NB4 (cell line): Measurements from ENCODE around the gene NFS1.
A peak's percentile ranks its signal among the peaks of the same experiment; 100 is the strongest.

Source experiments
- DNase-seq: peaks from one replicate; pipeline ENCODE4 v3.0.0; 2010; ENCODE audit warnings: low read depth
- H3K4me3 ChIP-seq: one replicate; pipeline ENCODE4 v1.5.1; 2011; ENCODE audit warnings: mild to moderate bottlenecking, low read depth, low read length, moderate library complexity
- MYC ChIP-seq: IDR thresholded peaks from 2 replicates; pipeline ENCODE4 v1.6.1; 2011; ENCODE audit warnings: low read depth, low read length
- POLR2A ChIP-seq: IDR thresholded peaks from 2 replicates; pipeline ENCODE4 v1.6.1; 2011; ENCODE audit warnings: mild to moderate bottlenecking; ENCODE audit not compliant: insufficient read length; ENCODE audit errors: extremely low read depth
- TF ChIP-seq, protein P1 (sequence below): IDR thresholded peaks from 2 replicates; pipeline ENCODE4 v1.6.1; 2011; ENCODE audit warnings: low read depth, low read length
- TF ChIP-seq, protein P2 (sequence below): IDR thresholded peaks from one replicate; pipeline ENCODE4 v1.5.1; 2012; ENCODE audit warnings: low read depth, low read length

The NFS1 gene

DNA sequence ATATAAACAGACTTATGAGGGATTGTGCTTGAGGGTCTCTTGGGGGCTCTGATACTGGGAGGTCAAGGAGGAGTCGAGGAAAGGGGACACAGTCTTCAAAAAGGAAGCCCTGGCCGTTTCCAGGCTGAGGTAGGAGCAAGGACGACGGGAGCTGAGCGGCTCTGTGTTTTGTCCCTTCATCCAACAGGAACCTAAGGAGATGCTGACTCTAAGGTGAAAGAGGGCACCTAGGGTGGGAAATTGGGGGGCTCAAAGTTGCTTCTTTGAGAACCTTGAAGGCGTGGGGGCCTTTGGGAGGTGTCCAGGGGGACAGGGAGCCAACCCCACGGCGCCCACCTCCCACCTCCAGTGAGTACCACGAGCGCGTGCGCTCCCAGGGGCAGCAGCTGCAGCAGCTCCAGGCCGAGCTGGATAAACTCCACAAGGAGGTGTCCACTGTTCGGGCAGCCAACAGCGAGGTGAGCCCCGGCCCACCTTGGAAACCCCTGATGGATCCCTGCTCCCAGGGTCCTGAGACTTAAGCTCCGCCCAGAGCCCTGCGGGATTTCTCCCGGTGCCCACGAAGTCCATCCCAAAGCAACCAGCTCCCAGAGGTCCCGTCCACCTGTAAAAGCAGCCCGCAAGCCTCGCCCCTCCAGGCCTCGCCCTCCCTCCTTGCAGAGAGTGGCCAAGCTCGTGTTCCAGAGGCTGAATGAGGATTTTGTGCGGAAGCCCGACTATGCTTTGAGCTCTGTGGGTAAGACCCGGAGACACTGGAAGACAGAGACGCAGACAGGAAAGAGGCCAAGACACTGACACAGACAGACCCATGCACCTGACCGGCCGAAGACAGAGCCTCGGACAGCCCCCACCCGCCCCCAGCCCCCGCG is 80.7 kb downstream of the NFS1 start:
- no peak for DNase-seq
- peak overlapping the region; percentile 65 for H3K4me3 ChIP-seq
- TF ChIP-seq MYC (no peak), POLR2A (no peak)
- TF ChIP-seq, protein P1, sequence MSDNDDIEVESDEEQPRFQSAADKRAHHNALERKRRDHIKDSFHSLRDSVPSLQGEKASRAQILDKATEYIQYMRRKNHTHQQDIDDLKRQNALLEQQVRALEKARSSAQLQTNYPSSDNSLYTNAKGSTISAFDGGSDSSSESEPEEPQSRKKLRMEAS: no peak
- TF ChIP-seq, protein P2, sequence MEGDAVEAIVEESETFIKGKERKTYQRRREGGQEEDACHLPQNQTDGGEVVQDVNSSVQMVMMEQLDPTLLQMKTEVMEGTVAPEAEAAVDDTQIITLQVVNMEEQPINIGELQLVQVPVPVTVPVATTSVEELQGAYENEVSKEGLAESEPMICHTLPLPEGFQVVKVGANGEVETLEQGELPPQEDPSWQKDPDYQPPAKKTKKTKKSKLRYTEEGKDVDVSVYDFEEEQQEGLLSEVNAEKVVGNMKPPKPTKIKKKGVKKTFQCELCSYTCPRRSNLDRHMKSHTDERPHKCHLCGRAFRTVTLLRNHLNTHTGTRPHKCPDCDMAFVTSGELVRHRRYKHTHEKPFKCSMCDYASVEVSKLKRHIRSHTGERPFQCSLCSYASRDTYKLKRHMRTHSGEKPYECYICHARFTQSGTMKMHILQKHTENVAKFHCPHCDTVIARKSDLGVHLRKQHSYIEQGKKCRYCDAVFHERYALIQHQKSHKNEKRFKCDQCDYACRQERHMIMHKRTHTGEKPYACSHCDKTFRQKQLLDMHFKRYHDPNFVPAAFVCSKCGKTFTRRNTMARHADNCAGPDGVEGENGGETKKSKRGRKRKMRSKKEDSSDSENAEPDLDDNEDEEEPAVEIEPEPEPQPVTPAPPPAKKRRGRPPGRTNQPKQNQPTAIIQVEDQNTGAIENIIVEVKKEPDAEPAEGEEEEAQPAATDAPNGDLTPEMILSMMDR: no peak
